ENCODE results near the gene FOXA3. TPM values are rescaled to one million over a fixed set of nuclear protein-coding genes. Genes with fewer than 3 reads are reported as not detected.
"Not testable (repeated sequence)": the region's sequence is repeated elsewhere in the genome, so short reads cannot be mapped to it uniquely, and the experiment has no call there.

Gene FOXA3
- total and polyA plus RNA-seq, 11 donors: 0.07 TPM; not detected in 10

DNA sequence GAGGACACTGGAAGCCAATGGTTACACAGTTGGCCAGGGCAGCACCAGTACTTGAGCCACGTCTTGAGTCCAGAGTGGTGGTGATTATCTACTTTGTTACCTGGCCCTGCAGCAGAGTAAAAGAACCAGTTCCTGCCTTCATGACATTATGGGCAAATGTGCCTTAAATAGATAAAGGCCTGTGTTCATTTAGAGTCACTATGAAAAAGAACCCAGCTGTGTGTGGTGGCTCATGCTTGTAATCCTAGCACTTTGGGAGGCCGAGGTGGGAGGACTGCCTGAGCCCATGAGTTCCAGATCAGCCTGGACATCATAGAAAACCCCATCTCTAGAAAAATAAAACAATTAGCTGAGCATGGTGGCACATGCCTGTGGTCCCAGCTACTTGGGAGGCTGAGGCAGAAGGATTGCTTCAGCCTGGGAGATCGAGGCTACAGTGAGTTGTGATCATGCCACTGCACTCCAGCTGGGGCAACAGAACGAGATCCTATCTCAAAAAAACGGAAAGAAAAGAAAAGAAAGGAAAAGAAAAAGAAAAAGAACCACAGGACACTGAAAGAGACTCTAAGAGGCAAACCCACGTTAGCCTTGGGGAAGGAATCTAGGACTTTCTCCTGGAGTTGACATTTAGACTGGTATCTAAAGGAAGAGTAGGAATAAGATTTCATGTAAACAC is 25.2 kb downstream of the FOXA3 start:
- Histone ChIP-seq H3K4me1 (peaks cover 9 to 25% (median 16%) of the 10 kb centered on the region in 12 donors), H3K36me3 (peaks cover 0 to 14% (median 7%) of the 10 kb centered on the region in 9 donors), H3K27ac (no peak overlapping the region), H3K4me3 (no peak overlapping the region), H3K27me3 (no peaks in the 10 kb centered on the region), H3K9me3 (no peaks in the 10 kb centered on the region)
- no peak for TF ChIP-seq POLR2A (IDR thresholded peaks at IDR 0.05)
- TF ChIP-seq, protein P1, sequence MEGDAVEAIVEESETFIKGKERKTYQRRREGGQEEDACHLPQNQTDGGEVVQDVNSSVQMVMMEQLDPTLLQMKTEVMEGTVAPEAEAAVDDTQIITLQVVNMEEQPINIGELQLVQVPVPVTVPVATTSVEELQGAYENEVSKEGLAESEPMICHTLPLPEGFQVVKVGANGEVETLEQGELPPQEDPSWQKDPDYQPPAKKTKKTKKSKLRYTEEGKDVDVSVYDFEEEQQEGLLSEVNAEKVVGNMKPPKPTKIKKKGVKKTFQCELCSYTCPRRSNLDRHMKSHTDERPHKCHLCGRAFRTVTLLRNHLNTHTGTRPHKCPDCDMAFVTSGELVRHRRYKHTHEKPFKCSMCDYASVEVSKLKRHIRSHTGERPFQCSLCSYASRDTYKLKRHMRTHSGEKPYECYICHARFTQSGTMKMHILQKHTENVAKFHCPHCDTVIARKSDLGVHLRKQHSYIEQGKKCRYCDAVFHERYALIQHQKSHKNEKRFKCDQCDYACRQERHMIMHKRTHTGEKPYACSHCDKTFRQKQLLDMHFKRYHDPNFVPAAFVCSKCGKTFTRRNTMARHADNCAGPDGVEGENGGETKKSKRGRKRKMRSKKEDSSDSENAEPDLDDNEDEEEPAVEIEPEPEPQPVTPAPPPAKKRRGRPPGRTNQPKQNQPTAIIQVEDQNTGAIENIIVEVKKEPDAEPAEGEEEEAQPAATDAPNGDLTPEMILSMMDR (IDR thresholded peaks at IDR 0.05): no peak
- DNase-seq (no peak), ATAC-seq (no peak)
- intact Hi-C loops (cut with DNase I): no loop called here
- 69 to 78% (median 76%) methylated on average over 6 of the region's 6 CpGs for WGBS, 4 donors

DNA sequence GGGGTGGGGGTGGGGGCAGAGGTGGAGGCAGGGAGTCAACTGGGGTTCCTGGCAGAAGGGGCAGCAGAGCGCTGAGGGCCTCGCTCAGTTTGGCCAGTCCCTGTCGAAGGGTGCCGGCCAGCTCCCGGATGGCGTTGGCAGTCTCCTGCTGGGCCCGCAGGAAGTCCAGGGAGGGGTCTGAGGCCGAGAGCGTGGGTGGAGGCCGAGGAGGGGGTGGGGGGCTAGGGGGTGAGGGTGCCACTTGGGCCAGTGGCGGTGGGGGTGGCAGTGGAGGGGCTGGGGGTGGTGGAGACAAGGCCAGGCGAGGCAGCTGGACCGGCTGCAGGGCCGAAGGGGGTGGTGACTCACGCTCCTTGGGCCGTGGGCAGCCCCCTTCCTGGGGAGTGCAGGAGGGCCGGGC is 26.8 kb downstream of the FOXA3 start:
- peaks cover 0 to 12% (median 4%) of the 10 kb centered on the region in 12 donors for H3K4me1 ChIP-seq
- intact Hi-C loops (cut with DNase I): no loop called here
- DNase-seq (no peak), ATAC-seq (no peak)
- WGBS, 4 donors: 82 to 89% (median 86%) methylated on average over 11 to 17 of the region's 17 CpGs
- peaks cover 0 to 23% (median 17%) of the 10 kb centered on the region in 9 donors for H3K36me3 ChIP-seq
- no peak overlapping the region for H3K4me3 ChIP-seq
- no peaks in the 10 kb centered on the region for H3K9me3 ChIP-seq
- TF ChIP-seq, protein P1 (IDR thresholded peaks at IDR 0.05): no peak
- no peak for TF ChIP-seq POLR2A (IDR thresholded peaks at IDR 0.05)
- H3K27ac ChIP-seq: no peak overlapping the region
- H3K27me3 ChIP-seq: no peaks in the 10 kb centered on the region

DNA sequence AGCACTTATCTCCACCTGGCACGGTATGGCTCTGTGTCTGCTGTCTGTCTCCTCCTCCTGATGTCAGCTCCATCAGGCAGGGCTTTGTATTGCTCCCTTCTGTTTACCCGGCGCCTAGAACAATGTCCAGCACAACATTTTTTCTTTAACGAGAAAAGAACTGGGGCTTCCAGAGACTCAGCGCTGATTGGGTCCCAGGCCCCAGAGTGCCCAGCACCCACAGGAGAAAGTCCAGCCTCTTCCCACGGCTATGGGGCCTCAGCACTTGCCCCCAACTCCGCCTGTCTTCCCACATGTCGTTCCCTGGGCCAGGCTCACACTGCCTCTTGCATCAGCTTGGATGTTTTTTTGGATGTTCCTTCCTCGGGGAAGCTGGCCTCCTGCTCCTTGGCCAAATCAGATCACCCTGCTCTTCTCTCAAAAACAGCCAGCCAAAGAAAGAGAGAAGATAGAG is 31.4 kb downstream of the FOXA3 start:
- no peak overlapping the region for H3K27ac ChIP-seq
- TF ChIP-seq, protein P1 (IDR thresholded peaks at IDR 0.05): no peak
- no peak for TF ChIP-seq POLR2A (IDR thresholded peaks at IDR 0.05)
- H3K27me3 ChIP-seq: no peaks in the 10 kb centered on the region
- peaks cover 0 to 53% (median 36%) of the 10 kb centered on the region in 9 donors for H3K36me3 ChIP-seq
- H3K4me1 ChIP-seq: peaks cover 0 to 7% (median 2%) of the 10 kb centered on the region in 12 donors
- ATAC-seq (no peak), DNase-seq (no peak)
- H3K9me3 ChIP-seq: no peaks in the 10 kb centered on the region
- no peak overlapping the region for H3K4me3 ChIP-seq
- WGBS, 4 donors: 79 to 87% (median 83%) methylated on average over 9 of the region's 9 CpGs
- intact Hi-C loops (cut with DNase I): no loop called here

DNA sequence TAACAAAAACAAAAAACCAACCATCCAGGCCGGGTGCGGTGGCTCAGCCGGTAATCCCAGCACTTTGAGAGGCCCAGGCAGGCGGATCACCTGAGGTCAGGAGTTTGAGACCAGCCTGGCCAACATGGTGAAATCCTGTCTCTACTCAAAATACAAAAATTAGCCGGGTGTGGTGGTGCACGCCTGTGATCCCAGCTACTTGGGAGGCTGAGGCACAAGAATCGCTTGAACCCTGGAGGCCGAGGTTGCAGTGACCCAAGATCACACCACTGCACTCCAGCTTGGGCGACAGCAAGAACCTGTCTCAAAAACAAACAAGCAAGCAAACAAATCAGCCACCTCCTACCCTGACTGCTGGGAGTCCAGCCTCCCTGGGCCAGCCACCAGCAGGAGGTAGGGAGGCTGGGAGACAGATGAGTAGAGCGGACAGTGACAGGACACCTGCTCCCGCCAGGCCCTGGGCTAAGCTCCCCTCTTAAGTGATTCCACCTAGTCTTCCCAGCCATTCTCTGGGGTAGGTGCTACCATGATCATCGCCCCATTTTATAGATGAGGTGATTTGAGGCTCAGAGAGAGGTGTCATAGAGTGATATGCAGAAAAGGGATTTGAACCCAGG is 32.0 kb downstream of the FOXA3 start:
- intact Hi-C loops (cut with DNase I); H3K27me3 ChIP-seq; DNase-seq; H3K4me3 ChIP-seq; H3K9me3 ChIP-seq; ATAC-seq; H3K27ac ChIP-seq: not testable (repeated sequence)
- 96 to 97% (median 97%) methylated on average over 12 of the region's 12 CpGs for WGBS, 4 donors
- peaks cover 0 to 55% (median 35%) of the 10 kb centered on the region in 9 donors for H3K36me3 ChIP-seq
- peaks cover 1 to 12% (median 6%) of the 10 kb centered on the region in 12 donors for H3K4me1 ChIP-seq
